Right cardiac atrium (tissue), 5 donors: ENCODE results near the gene REPS2. TPM values are rescaled to one million over a fixed set of nuclear protein-coding genes. Genes with fewer than 3 reads are reported as not detected.

Source experiments
- ATAC-seq, 2 donors: fragments of 200-7000 bp; cut with Tn5 transposase; one replicate each; pipeline versions ENCODE4 v1.8.0 to v1.9.1; 2020; ENCODE audit warnings: moderate library complexity in 2 of 2, mild to moderate bottlenecking in 1 of 2
- DNase-seq, 3 donors: peaks; one replicate each; pipeline ENCODE4 v3.0.0-alpha.2; 2020
- H3K27ac ChIP-seq: one replicate; pipeline ENCODE4 v1.5.1; 2013; ENCODE audit warnings: mild to moderate bottlenecking, low read length, control low read depth, moderate library complexity
- H3K27me3 ChIP-seq: one replicate; pipeline ENCODE4 v1.6.1; 2013; ENCODE audit not compliant: control insufficient read depth, insufficient read depth
- H3K4me1 ChIP-seq: one replicate; pipeline ENCODE4 v1.6.1; 2013; ENCODE audit warnings: low read length; ENCODE audit not compliant: control insufficient read depth, insufficient read depth
- H3K4me3 ChIP-seq: one replicate; pipeline ENCODE4 v1.5.1; 2013; ENCODE audit warnings: low read length, control low read depth
- H3K9me3 ChIP-seq: one replicate; pipeline ENCODE4 v1.6.1; 2013; ENCODE audit warnings: low read length; ENCODE audit not compliant: control insufficient read depth
- WGBS: extraction: QIAGEN DNeasy Blood & Tissue Kit; methylation state at CpG from one replicate; pipeline ENCODE4 v1.1.7; 2013; 5-methylcytosine and 5-hydroxymethylcytosine counted together
- intact Hi-C, 4 donors: fragments of 100-400 bp; cut with DNase I; formaldehyde crosslinking; loops; one replicate each; pipeline versions ENCODE4 v1.11.0 to v1.14.0; 2022 to 2023
- polyA plus RNA-seq: library from polyadenylated mRNA; stranded (reverse); fragments of 200-250 nt; gene quantifications from one replicate; pipeline ENCODE4 v1.2.3, GENCODE V29; 2013
- total RNA-seq, 4 donors: library from RNA; stranded (reverse); fragmentation: NEBNext Ultra II Directional; extraction: Animal tissue kit (Norgen Biotek cat#: 25700); gene quantifications; one replicate each; pipeline ENCODE4 v1.2.1, GENCODE V29; 2021
- donor health status: healthy with polysubstance abuse.
- donor health status: DM: no; HTN: yes; CAD: no.
- donor health status: DM: no; HTN: no; CAD: no.
- donor health status: DM: no; HTN: yes; CAD: no; lungs with severe emphysema.
- donor health status: DM: yes; HTN: yes; CAD: no.

The REPS2 gene
- total and polyA plus RNA-seq, 5 donors = 3.4 to 10.4 (median 8.9) TPM

GRCh38 chrX:17036171-17036961, 89.9 kb downstream of the REPS2 start:
- ATAC-seq = no peak

GRCh38 chrX:17038277-17038676, 91.8 kb downstream of the REPS2 start:
- 68% methylated on average over 3 of the region's 3 CpGs for WGBS
- Histone ChIP-seq H3K9me3 (no peaks in the 10 kb centered on the region), H3K4me1 (no peaks in the 10 kb centered on the region), H3K27ac (no peak overlapping the region), H3K4me3 (no peak overlapping the region), H3K27me3 (no peaks in the 10 kb centered on the region)
- intact Hi-C loops = no loop called here
- DNase-seq (no peak), ATAC-seq (no peak)

More at GRCh38 chrX:17036171-17036961, 89.9 kb downstream of the REPS2 start:
- Histone ChIP-seq H3K9me3 (no peaks in the 10 kb centered on the region), H3K27me3 (no peaks in the 10 kb centered on the region), H3K4me3 (no peak overlapping the region), H3K4me1 (peaks cover 2% of the 10 kb centered on the region), H3K27ac (no peak overlapping the region)
- intact Hi-C loops = no loop called here
- 81% methylated on average over 4 of the region's 4 CpGs for WGBS
- DNase-seq = no peak

- Histone ChIP-seq H3K9me3 (no peaks in the 10 kb centered on the region), H3K4me3 (no peak overlapping the region), H3K4me1 (no peaks in the 10 kb centered on the region), H3K27me3 (no peaks in the 10 kb centered on the region), H3K27ac (no peak overlapping the region)
- peak; percentile 31 to 72 for ATAC-seq
- intact Hi-C loops = no loop called here
- no peak for DNase-seq
- WGBS = 28% methylated on average over 7 of the region's 7 CpGs
These were observed 92.3 kb downstream of the REPS2 start for GRCh38 chrX:17038681-17039161.

GRCh38 chrX:17039826-17040225, 93.4 kb downstream of the REPS2 start:
- no peak overlapping the region for H3K27ac ChIP-seq
- WGBS = 86% methylated on average over 1 of the region's 1 CpG
- H3K4me3 ChIP-seq = no peak overlapping the region
- no peaks in the 10 kb centered on the region for H3K27me3 ChIP-seq
- ATAC-seq (no peak), DNase-seq (no peak)
- no peaks in the 10 kb centered on the region for H3K9me3 ChIP-seq
- intact Hi-C loops = loop anchor here in 1 of 4 donors (10.0 kb wide), 2 partner anchors 145 to 215 kb away; no protein-coding TSS in a partner anchor
- no peaks in the 10 kb centered on the region for H3K4me1 ChIP-seq

- intact Hi-C loops = loop anchor here in 1 of 4 donors (10.0 kb wide), 2 partner anchors 146 to 216 kb away; no protein-coding TSS in a partner anchor
- ATAC-seq (no peak), DNase-seq (no peak)
- WGBS = 97% methylated on average over 1 of the region's 1 CpG
- H3K4me3 ChIP-seq = no peak overlapping the region
- H3K9me3 ChIP-seq = no peaks in the 10 kb centered on the region
- H3K27me3 ChIP-seq = no peaks in the 10 kb centered on the region
- no peaks in the 10 kb centered on the region for H3K4me1 ChIP-seq
- no peak overlapping the region for H3K27ac ChIP-seq
These were observed 94.3 kb downstream of the REPS2 start for GRCh38 chrX:17040711-17041110.

GRCh38 chrX:17042037-17042436, 95.6 kb downstream of the REPS2 start:
- intact Hi-C loops = loop anchor here in 1 of 4 donors (10.0 kb wide), 2 partner anchors 147 to 217 kb away; no protein-coding TSS in a partner anchor
- DNase-seq = no peak
- no peak overlapping the region for H3K4me3 ChIP-seq
- H3K27ac ChIP-seq = no peak overlapping the region
- no peaks in the 10 kb centered on the region for H3K4me1 ChIP-seq
- no peaks in the 10 kb centered on the region for H3K27me3 ChIP-seq
- no peak for ATAC-seq
- no peaks in the 10 kb centered on the region for H3K9me3 ChIP-seq

- intact Hi-C loops = loop anchor here in 1 of 4 donors (10.0 kb wide), 2 partner anchors 152 to 222 kb away; no protein-coding TSS in a partner anchor
- 31% methylated on average over 5 of the region's 5 CpGs for WGBS
- DNase-seq (peak in 2 of 3 donors; percentile 36 to 60), ATAC-seq (peak; percentile 55 to 69)
- no peaks in the 10 kb centered on the region for H3K4me1 ChIP-seq
- no peak overlapping the region for H3K4me3 ChIP-seq
- no peaks in the 10 kb centered on the region for H3K9me3 ChIP-seq
- H3K27ac ChIP-seq = no peak overlapping the region
- no peaks in the 10 kb centered on the region for H3K27me3 ChIP-seq
These were observed 100.1 kb downstream of the REPS2 start for GRCh38 chrX:17046478-17047097.

GRCh38 chrX:17047224-17047623, 100.8 kb downstream of the REPS2 start:
- ATAC-seq = no peak
- Histone ChIP-seq H3K4me1 (no peaks in the 10 kb centered on the region), H3K4me3 (no peak overlapping the region), H3K9me3 (no peaks in the 10 kb centered on the region), H3K27ac (no peak overlapping the region), H3K27me3 (no peaks in the 10 kb centered on the region)
- DNase-seq = no peak
- intact Hi-C loops = loop anchor here in 1 of 4 donors (10.0 kb wide), 2 partner anchors 152 to 222 kb away; no protein-coding TSS in a partner anchor
- WGBS = 76% methylated on average over 7 of the region's 7 CpGs

GRCh38 chrX:17052210-17052609, 105.8 kb downstream of the REPS2 start:
- Histone ChIP-seq H3K27me3 (no peaks in the 10 kb centered on the region), H3K4me1 (no peaks in the 10 kb centered on the region), H3K27ac (no peak overlapping the region), H3K9me3 (no peaks in the 10 kb centered on the region), H3K4me3 (no peak overlapping the region)
- no peak for DNase-seq
- intact Hi-C loops = no loop called here
- no peak for ATAC-seq

- no peak for ATAC-seq
- Histone ChIP-seq H3K27me3 (no peaks in the 10 kb centered on the region), H3K9me3 (no peaks in the 10 kb centered on the region), H3K4me3 (no peak overlapping the region), H3K27ac (no peak overlapping the region), H3K4me1 (no peaks in the 10 kb centered on the region)
- DNase-seq = no peak
- 85% methylated on average over 2 of the region's 2 CpGs for whole genome bisulfite sequencing
- intact Hi-C loops = no loop called here
These were observed 106.3 kb downstream of the REPS2 start for GRCh38 chrX:17052793-17053192.

- ATAC-seq (no peak), DNase-seq (no peak)
- Histone ChIP-seq H3K27ac (no peak overlapping the region), H3K27me3 (no peaks in the 10 kb centered on the region), H3K4me1 (no peaks in the 10 kb centered on the region), H3K4me3 (no peak overlapping the region), H3K9me3 (no peaks in the 10 kb centered on the region)
- WGBS = 33% methylated on average over 5 of the region's 5 CpGs
- intact Hi-C loops = no loop called here
These were observed 107.0 kb downstream of the REPS2 start for GRCh38 chrX:17053502-17053901.
